Right lobe of liver (tissue), 6 donors: ENCODE data around the gene ZNF175. TPM values are rescaled to one million over a fixed set of nuclear protein-coding genes. Genes with fewer than 3 reads are reported as not detected.
A peak's percentile ranks its signal among the peaks of the same experiment; 100 is the strongest.

Experiments used
- ATAC-seq, 4 donors: fragments of 200-7000 bp; cut with Tn5 transposase; one replicate each; pipeline ENCODE4 v1.9.1; 2020; ENCODE audit warnings: mild to moderate bottlenecking in 4 of 4, moderate library complexity in 4 of 4
- DNase-seq, 3 donors: peaks; one replicate each; pipeline ENCODE4 v3.0.0-alpha.2; 2020
- H3K27ac ChIP-seq, 3 donors: fragments of 200-600 bp; one replicate each; pipeline ENCODE4 v1.8.0; 2022
- H3K27me3 ChIP-seq, 2 donors: fragments of 200-600 bp; one replicate each; pipeline ENCODE4 v1.8.0; 2022
- H3K36me3 ChIP-seq, 4 donors: fragments of 200-600 bp; sonication (generic) in 1 of 4; one replicate each; pipeline versions ENCODE4 v1.5.1 to v1.8.0; 2017 to 2022; ENCODE audit warnings: control low read depth in 1 of 4
- H3K4me1 ChIP-seq, 4 donors: fragments of 200-600 bp; sonication (generic) in 1 of 4; one replicate each; pipeline versions ENCODE4 v1.5.1 to v1.8.0; 2017 to 2022; ENCODE audit warnings: control low read depth in 1 of 4
- H3K4me3 ChIP-seq, 3 donors: fragments of 200-600 bp; one replicate each; pipeline ENCODE4 v1.8.0; 2022
- H3K9me3 ChIP-seq, 4 donors: fragments of 200-600 bp; sonication (generic) in 1 of 4; one replicate each; pipeline versions ENCODE4 v1.5.1 to v1.8.0; 2017 to 2022; ENCODE audit warnings: control low read depth in 1 of 4
- POLR2A ChIP-seq: fragments of 450-650 bp; IDR thresholded peaks from one replicate; pipeline ENCODE4 v1.6.1; 2017; ENCODE audit warnings: antibody characterized with exemption, mild to moderate bottlenecking
- WGBS: methylation state at CpG from one replicate; pipeline ENCODE4 v1.1.6; 2018; ENCODE audit warnings: low coverage, low lambda C conversion rate; ENCODE audit not compliant: insufficient coverage; ENCODE audit errors: missing lambda C conversion rate; 5-methylcytosine and 5-hydroxymethylcytosine counted together
- intact Hi-C, 2 donors: fragments of 100-400 bp; cut with DNase I; formaldehyde crosslinking; loops; one replicate each; pipeline versions ENCODE4 v1.11.2 to v1.14.1; 2022
- total RNA-seq, 6 experiments: library from RNA; depleted of rRNA in 2 of 6; stranded (reverse); fragments of >200 nt in 2 of 6; fragmentation: NEBNext Ultra II Directional in 3 of 6; extraction: Animal tissue kit (Norgen Biotek cat#: 25700) in 3 of 6; gene quantifications; one replicate each; pipeline versions ENCODE4 v1.1.0 to v1.2.4, GENCODE V29; 2016 to 2023
- TF ChIP-seq, protein P1 (sequence below), 4 donors: fragments of 200-600 bp in 3 of 4; fragments of 450-650 bp in 1 of 4; IDR thresholded peaks; one replicate each; pipeline versions ENCODE4 v1.5.1 to v1.8.0; 2016 to 2022; ENCODE audit warnings: antibody characterized with exemption in 4 of 4, mild to moderate bottlenecking in 2 of 4
- donor health status: DM: no; HTN: yes; CAD: no.
- donor health status: DM: no; HTN: no; CAD: no.
- donor health status: DM: no; HTN: no; CAD: no.
- donor health status: DM: no; HTN: yes; CAD: no.
- donor health status: DM: no; HTN: yes; CAD: no.

ZNF175 gene
- total RNA-seq, 6 experiments from 2014 or later, result 1.2 to 5.2 (median 4.4) TPM

DNA sequence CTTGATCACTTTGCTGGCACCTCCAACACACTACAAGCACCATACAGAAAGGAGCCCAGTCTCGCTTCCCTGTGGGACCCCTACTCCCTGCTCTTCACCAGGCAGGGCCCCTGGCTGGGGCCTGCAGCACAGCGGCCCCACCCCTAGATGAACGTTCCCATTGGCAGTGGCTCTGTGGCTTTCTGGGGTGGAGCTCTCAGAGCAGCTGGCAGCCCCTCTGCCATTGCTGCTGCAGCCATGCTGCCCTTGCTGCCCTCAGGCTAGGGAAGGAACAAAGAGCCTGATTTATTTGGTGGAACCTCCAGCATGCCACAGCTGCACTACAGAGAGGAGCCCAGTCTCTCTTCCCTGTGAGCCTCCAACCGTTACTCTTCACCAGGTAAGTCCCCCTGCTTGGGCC, 45.4 kb upstream of the ZNF175 start:
- Histone ChIP-seq H3K9me3 (no peaks in the 10 kb centered on the region), H3K27ac (no peak overlapping the region), H3K27me3 (no peaks in the 10 kb centered on the region), H3K4me3 (no peak overlapping the region), H3K4me1 (no peaks in the 10 kb centered on the region), H3K36me3 (no peaks in the 10 kb centered on the region)
- intact Hi-C loops, result no loop called here
- ATAC-seq (no peak), DNase-seq (no peak)
- TF ChIP-seq, protein P1, sequence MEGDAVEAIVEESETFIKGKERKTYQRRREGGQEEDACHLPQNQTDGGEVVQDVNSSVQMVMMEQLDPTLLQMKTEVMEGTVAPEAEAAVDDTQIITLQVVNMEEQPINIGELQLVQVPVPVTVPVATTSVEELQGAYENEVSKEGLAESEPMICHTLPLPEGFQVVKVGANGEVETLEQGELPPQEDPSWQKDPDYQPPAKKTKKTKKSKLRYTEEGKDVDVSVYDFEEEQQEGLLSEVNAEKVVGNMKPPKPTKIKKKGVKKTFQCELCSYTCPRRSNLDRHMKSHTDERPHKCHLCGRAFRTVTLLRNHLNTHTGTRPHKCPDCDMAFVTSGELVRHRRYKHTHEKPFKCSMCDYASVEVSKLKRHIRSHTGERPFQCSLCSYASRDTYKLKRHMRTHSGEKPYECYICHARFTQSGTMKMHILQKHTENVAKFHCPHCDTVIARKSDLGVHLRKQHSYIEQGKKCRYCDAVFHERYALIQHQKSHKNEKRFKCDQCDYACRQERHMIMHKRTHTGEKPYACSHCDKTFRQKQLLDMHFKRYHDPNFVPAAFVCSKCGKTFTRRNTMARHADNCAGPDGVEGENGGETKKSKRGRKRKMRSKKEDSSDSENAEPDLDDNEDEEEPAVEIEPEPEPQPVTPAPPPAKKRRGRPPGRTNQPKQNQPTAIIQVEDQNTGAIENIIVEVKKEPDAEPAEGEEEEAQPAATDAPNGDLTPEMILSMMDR (IDR thresholded peaks at IDR 0.05), result no peak
- TF ChIP-seq POLR2A, result no peak
- WGBS, result no CpG with 5 or more reads among the region's 4 CpGs

DNA sequence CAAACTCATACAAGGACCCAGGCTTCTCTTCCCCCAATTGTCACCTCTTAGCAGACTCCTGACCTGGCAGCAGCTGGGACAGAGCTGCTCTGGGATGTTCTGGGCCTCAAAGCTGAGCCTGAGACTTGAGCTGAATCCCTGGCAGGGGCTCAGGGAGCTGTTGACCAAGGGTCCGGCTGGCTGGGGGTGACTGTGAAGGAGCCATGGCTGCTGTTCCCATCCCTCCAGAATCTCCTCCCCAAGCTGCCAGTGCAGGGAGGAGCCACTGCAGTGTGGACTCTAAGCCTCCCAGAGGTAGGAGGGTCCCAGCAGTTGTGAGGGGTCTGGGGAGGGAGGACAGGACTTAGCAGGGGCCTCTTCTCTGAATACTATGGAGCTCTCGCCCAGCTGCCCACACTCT, 41.8 kb upstream of the ZNF175 start:
- no CpG with 5 or more reads among the region's 2 CpGs for WGBS
- Histone ChIP-seq H3K4me3 (no peak overlapping the region), H3K9me3 (no peaks in the 10 kb centered on the region), H3K36me3 (no peaks in the 10 kb centered on the region), H3K27me3 (no peaks in the 10 kb centered on the region), H3K4me1 (no peaks in the 10 kb centered on the region), H3K27ac (no peak overlapping the region)
- intact Hi-C loops, result no loop called here
- TF ChIP-seq, protein P1 (IDR thresholded peaks at IDR 0.05), result no peak
- no peak for TF ChIP-seq POLR2A
- ATAC-seq, result no peak
- no peak for DNase-seq

DNA sequence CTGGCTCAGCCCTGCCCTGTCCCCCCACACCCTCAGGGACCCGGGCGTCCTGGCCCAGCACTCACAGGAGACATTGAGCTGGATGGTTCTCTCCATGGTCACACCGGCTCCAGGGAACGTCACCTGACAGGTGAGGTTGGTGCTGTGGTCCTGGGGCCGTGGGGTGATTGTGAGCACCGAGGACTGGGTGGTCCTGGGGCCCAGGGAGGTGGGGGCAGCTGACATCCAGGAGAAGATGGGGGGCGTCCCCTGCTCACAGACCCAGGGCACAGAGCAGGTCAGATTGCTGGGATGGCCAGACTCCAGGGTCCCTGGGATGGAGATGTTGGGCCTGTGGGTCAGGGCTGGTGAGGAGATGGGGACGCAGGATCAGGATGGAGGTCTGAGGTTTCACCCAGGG, 40.5 kb upstream of the ZNF175 start:
- Histone ChIP-seq H3K4me3 (no peak overlapping the region), H3K9me3 (no peaks in the 10 kb centered on the region), H3K4me1 (no peaks in the 10 kb centered on the region), H3K27ac (no peak overlapping the region), H3K27me3 (no peaks in the 10 kb centered on the region), H3K36me3 (no peaks in the 10 kb centered on the region)
- WGBS, result no CpG with 5 or more reads among the region's 8 CpGs
- DNase-seq, result no peak
- ATAC-seq, result no peak
- intact Hi-C loops, result no loop called here
- TF ChIP-seq, protein P1 (IDR thresholded peaks at IDR 0.05), result no peak

DNA sequence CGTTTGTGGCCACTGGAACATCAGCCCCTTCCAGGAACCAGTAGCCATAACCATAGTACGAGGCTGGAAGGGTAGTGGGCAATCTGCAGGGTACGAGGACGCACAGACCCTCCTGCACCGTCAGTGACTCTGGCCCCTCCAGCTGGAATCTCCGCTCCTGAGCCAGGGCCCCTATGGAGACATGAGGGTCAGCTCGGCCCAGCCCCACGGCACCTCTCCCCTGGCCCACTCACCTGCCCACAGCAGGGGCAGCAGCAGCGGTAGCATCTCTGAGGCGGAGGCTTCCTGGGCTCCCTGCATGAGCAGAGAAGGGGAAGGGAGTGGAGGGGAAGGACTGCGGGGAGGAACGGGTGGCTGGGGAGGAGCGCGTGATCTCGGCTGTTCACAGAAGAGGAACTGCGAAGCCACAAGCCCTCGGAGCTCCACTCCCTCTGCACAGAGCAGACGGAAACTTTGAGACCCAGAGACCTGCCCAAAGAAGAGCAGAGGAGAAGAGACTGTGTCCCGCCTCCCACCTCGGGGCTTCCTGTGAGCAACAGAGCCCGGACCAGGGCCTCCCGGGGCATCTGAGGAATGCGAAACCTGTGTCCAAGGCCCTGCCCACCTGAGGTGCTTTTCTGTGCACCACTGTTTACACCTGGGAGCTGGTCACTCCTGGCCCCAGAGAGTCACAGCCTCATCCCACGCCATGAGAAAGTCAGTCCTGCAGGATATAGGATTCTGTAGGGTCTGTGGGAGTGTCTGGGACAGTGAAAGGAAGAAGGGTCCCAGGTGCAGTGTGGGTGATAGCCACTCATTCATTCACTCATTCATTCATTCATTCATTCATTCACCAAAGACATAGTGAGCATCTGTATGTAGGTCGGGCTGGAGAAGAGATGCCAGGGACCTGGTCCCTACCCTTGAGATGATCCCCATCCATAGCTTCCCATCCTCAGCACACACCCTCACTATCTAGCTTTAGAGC, 39.5 kb upstream of the ZNF175 start, which contains the start of gene SIGLEC6:
SIGLEC6 (minus strand) TSS at position 322 of the 967 bp plus-strand sequence; CDS start at position 300, 22 bp downstream.
- ATAC-seq (peak; percentile 63 to 86 (median 74)), DNase-seq (peak in 2 of 3 donors; percentile 65 to 67)
- TF ChIP-seq, protein P1 (IDR thresholded peaks at IDR 0.05), result no peak
- no peak for TF ChIP-seq POLR2A
- 20% methylated on average over 1 of the region's 25 CpGs for WGBS
- intact Hi-C loops, result no loop called here
- Histone ChIP-seq H3K4me3 (no peak within 1 kb of the TSS), H3K36me3 (no peaks in the 10 kb centered on the region), H3K27ac (no peak within 1 kb of the TSS), H3K4me1 (no peaks in the 10 kb centered on the region), H3K27me3 (no peaks in the 10 kb centered on the region), H3K9me3 (no peaks in the 10 kb centered on the region)
